GM12874 (cell line): ENCODE data around the gene POSTN.

Experiments used
- CTCF ChIP-seq: IDR thresholded peaks from 2 replicates; pipeline ENCODE4 v1.5.1; 2011; ENCODE audit warnings: low read depth, mild to moderate bottlenecking, control low read depth, low read length, moderate library complexity; ENCODE audit not compliant: insufficient read depth

The POSTN gene

GRCh38 chr13:37531049-37531448 lies 67.5 kb downstream of the POSTN start:
- no peak for TF ChIP-seq CTCF

GRCh38 chr13:37529751-37530385 lies 68.7 kb downstream of the POSTN start:
- no peak for TF ChIP-seq CTCF

GRCh38 chr13:37526710-37527473 lies 71.7 kb downstream of the POSTN start:
- TF ChIP-seq CTCF, result no peak

GRCh38 chr13:37515226-37515625 lies 83.3 kb downstream of the POSTN start:
- TF ChIP-seq CTCF, result no peak
